NCI-H2081 (cell line): ENCODE measurements around the gene SEMA3F.
A peak's percentile ranks its signal among the peaks of the same experiment; 100 is the strongest.

Experiments used
- DNase-seq, 2 experiments: peaks; one replicate each; lab custom pipeline; 2025; lab: John Stamatoyannopoulos, UW

Gene SEMA3F

DNA sequence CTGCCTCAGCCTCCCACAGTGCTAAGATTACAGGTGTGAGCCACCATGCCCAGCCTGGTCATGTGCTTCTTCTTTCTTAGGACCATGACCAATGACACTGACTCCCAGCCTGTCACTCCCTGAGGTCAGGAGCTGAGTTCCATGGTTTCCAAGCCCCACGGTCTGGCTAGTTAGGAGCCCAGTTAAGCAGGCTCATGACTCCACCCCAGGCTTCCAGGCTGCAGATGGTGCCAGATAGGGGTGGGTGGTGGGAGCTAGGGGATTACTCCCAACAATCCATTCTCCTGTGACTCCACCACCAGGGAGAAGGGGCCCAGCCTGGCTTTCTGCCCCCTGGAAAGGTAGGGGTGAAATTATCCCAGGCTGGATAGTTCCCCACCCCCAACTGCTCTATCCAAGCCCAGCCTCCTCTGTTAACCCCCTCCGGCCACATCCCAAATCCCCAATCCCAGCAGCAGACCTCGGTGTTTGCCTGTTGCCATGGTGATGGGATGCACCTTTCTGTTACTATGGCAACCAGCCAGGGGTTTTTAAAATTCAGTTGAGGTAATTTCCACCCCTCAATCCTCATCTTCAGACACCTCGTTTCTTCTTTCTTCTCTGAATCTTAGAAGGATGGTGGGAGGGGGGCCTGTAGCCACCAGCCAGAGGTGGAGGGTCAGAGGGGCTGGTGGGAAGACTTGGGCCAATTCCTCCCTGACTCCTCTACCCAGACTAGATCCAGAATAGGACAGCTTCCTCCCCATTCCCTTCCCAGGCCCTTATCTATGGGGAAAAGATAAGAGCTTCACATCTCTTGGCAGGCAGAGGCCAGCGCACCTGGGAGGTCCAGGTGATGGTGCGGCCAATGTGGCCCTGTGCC is 22.5 kb upstream of the SEMA3F start:
- DNase-seq: no peak

DNA sequence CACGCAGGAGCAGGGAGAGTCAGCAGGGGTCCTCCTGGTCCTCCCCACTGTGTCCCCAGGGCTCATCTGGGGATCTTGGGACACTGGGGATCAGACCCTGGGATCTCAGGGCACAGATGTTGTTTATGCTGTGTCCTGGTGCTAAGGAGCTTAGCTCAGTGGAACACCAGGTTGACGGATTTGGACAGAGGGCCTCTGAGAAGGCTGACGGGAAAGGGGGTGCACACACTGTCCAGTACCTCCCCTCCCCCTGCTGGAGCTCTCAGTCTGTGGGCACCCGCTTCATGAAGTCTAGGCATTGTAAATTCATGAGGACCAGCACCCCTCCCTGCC is 21.9 kb upstream of the SEMA3F start:
- no peak for DNase-seq

DNA sequence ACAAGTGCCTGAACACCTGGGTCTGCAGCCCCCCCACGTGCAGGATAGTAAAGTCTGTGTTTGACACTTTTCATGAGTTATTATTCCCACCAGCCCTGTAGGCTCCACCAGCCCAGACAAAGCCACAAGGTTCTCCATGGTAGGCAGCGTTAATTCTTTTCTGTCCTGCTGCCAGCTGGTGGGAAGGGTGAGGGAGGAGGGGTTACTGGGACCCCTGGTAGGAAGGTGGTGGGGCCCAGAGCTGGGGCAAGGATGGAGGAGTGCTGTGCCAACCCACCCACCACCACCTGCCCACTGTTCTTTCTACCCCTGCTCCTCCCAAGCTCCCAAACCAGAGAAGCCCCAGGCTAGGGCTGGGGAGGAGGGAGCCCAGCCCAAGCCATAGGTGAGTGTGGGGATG is 20.8 kb upstream of the SEMA3F start:
- no peak for DNase-seq

DNA sequence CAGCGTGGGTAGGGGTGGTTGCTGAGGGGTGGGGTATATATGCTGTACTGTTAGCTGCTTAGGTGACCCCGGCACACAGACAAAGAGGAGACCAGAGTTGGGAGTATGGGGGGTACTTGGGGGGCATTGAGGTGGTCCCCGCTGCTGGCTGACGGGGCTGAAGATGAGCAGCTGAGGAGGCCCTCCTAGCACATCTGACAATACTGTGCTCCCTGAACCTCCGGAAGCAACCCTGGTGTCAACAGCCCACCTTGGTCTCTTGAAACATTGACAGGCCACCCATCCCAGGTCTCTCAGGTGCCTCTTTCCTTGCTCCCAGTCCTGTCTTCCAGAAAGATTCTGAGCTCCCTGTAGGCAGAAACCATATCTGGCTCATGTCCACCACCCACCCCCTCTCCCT is 19.2 kb upstream of the SEMA3F start:
- no peak for DNase-seq

DNA sequence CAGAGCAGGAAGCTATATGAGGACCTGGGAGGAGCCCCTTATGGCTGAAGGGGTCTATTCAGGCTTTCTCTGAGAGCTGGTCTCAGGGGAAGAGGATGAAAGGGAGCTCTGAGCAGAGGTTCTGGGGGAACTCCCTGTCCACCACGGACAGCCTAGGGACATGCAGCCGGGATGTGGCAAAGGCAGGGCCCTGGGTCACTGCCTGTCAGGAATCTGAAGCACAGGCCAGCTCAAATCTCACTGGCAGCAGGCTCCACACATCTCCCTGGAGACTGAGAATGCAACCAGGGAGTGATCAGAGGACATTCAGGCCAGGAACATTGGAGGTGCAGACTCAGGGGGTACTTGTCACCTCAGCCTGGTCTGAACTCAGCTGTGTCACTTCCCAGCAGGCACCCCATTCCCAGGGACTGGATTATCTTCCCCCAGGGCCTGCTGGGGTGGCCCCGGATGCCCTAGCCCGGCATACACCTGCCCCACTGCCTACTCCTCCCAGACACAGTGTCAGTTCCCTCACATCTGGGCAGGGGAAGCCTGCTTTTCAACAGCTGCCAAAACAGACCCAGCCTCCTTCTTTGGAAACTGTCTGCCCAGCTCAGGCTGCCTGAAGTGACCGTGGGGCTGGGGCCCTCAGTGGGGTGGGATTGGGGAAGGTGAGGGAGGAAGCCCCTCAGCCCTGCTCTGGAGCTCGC is 18.3 kb upstream of the SEMA3F start:
- no peak for DNase-seq

- DNase-seq: no peak
Observed at GRCh38 chr3:50137531-50137930, 17.6 kb upstream of the SEMA3F start.

DNA sequence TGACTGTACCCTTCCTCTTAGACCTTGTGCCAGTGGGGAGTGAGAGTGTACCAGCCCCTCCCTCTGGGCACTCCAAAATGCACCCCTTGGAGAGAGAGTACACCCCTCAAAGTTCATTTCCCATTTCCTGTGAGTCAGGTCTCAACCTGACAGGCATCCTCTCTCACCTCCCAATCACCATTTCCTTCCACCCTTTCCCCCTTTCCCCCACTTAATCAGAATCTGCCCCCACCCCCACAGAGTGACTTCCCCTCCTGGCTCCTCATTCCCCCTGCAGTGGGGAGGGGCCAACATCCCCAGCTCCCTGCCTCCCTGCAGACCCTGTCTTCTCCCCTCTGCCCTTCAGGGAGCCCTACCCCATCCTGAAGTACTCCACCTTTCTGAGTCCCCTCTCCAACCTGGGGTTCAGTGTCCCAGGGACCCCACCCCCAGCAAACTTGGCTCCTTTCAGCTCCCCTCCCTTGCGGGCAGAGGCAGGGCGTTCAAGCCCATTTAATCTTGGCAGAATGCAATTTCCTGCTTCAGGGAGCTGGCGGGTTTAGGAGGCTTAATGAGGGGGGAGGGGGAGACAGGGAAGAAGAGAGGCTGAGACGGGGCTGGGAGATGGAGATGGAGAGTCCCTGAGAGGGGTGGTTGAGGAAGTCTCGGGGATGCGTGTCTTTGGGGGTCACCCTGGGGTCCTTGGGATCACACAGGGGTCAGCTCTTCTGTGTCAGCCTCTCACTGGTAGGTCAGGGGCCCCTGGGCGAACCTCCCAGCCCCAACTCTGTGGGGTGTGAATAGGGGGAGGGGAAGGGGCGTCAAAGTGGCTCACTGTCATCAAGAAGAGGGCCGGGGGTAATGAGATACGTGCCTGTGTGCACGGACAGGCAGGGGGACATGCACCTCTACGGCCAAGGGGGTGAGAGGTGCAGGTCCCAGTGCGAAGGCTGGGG is 16.6 kb upstream of the SEMA3F start:
- DNase-seq: peak; percentile 29 to 36

DNA sequence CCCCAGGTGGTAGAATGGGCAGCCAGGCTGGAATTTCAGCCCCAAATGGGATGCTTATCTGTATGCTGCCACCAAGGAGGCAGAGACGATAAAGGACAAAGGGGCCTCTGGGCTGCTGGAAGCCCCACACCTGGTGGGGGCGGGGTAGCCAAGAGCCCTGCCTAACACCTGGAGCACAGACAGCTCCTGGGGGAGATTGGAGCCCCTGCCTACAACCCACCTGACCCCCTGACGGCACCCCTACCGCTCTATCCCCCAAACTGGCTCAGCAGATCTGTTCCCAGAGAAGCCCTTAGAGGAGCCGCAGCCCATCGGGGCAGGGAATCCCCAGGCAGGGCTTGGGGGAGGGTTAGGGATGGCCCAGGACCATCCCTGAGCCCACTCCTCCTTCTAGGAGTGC is 15.8 kb upstream of the SEMA3F start:
- DNase-seq: no peak

- DNase-seq: no peak
Observed at GRCh38 chr3:50139718-50140423, 15.3 kb upstream of the SEMA3F start.

DNA sequence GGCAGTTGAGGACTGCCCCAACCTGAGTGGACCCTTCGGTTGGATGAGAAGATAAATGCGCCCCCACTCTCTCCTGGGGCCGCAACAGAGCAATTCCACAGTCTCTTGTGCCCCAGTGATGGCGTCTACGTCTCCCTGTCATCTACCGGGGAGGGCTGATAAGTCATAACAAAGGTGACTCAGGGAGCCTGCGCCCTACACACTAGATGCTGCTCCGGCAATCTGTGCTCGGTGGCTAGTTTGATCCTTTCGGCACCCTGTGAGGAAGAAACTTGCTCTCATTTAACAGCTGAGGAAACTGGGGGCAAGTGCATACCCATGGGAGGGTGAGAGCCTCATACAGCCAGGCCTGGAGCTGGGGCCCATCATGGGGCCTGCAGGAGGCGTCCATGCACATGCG is 14.1 kb upstream of the SEMA3F start:
- DNase-seq: no peak

DNA sequence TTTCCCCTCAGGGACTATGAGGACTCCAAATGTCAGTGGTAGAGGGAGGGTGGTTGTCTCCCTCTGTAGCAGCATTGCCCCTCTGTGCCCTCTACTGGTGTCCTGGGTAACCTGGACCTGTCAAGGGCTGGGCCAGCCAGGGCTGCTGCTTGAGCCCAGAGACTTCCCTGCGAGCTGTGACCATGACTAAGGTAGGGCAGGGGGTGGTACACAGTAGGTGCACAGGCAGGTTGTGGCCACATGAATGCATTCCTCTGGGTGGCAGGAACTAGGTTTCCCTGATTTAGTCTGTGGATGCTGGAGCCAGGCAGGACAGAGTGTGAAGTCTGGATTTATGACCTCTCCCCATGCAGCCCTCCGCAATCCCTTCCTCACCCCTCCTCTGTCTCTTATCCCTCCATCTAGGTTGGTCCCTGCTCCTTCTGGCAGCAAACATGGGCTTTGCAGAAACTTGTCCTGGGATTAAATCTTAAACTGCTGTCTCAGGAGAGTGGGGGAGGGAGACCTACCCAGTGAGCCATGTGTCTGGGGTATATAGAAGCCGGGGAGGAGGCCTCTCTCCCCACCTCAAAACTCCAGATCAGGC is 8.7 kb upstream of the SEMA3F start:
- no peak for DNase-seq

DNA sequence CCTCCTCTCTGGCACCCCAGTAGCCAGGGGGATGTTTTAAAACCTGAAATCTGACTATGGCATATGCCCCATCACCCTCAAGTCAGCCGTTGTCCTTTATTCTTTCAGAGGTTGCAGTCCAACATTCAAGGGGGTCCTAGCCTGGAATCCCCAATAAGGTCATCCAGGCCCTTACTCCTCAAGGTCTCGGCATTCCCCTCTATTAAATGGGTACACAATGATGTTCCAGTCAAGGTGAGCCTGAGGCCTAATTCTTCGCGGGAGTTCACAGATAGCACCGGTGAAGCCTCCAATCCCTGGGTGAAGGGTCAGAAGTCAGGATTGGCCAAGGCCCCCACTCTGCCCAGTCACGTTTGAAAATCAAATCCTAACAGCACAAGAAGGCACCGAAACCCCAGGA is 8.1 kb upstream of the SEMA3F start:
- DNase-seq: no peak

- no peak for DNase-seq
Observed at GRCh38 chr3:50147447-50147846, 7.7 kb upstream of the SEMA3F start.

GRCh38 chr3:50147861-50148260 is 7.3 kb upstream of the SEMA3F start:
- DNase-seq: no peak

GRCh38 chr3:50150404-50150750 is 4.7 kb upstream of the SEMA3F start:
- no peak for DNase-seq

DNA sequence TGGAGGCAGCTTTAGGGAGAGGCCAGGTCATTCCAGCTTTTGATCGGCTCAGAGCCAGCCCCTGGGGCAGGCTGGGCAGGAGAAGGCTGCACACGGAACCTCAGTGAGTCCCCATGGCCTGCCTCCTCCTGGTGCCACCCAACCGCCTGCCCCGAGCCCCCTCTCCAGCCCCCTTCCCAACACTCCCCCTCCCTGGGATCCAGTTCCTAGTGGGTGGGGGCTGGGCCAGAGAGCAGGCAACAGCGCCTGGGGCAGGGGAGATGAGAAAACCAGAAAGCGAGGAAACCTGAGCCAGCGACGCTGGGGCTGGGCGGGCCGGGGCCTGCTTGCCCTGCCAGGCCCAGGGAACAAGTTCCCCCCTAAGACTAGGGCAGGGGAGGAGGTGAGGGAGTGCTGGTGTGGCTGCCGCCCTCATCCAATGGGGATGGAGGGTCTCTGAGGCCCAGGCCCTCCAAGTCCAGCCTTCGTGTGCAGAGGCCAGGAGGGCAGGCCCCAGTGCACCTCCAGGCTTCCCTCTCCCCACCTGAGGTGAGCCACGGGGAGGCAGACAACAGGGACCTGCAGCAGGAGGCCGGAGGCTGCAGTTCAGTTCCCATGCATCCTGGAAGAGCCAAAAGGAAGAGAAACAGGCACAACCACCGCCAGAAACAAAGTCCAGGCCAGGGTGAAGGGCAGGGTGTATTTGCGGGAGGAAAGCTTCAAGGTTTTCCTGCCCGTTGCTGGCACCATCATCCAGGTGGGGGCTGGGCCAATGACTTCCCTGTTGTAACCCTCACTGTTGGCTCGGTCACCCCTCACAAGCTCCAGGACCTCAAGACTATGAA is 4.0 kb upstream of the SEMA3F start:
- DNase-seq: no peak

- no peak for DNase-seq
Observed at GRCh38 chr3:50151728-50152127, 3.4 kb upstream of the SEMA3F start.

- no peak for DNase-seq
Observed at GRCh38 chr3:50153782-50154475, 1.2 kb upstream of the SEMA3F start.

GRCh38 chr3:50154476-50154839 is 666 bp upstream of the SEMA3F start:
- peak in 1 of 2 experiments; percentile 59 for DNase-seq

DNA sequence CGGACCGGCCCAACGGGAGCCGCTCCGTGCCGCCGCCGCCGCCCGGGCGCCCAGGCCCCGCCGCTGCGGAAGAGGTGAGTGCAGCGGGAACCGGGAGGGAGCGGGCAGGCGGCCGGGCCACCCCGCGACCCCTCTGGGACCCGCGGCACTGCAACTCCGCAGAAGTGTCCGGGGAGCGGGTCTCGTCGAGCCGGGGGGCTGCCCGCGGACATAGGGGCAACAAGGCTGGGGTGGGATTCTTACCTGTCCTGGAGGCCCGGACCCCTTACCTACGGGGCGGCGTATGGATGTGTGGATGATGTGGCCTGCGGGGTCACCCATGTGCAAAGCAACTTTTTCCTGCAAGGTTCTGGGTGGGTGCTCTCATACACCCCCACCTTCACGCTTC is 361 bp downstream of the SEMA3F start:
- no peak for DNase-seq
